G401 (cell line): ENCODE results near the gene AIRE. TPM values are rescaled to one million over a fixed set of nuclear protein-coding genes. Genes with fewer than 3 reads are reported as not detected.

Experiments used
- DNase-seq: peaks from one replicate; pipeline ENCODE4 v3.0.0-alpha.2; 2015; ENCODE audit warnings: low spot score
- in situ Hi-C: cut with HindIII; loops from 2 replicates; pipeline ENCODE4 v1.10.0; 2016; ENCODE audit warnings: low sequenced_read_pairs, mixed read lengths
- total RNA-seq: library from RNA; depleted of rRNA; stranded (reverse); fragments of >200 nt; shearing (Covaris generic); gene quantifications from 2 replicates; pipeline ENCODE4 v1.2.3, GENCODE V29; 2014

Gene AIRE
- total RNA-seq, 1 experiment from 2014 or later, result 1.7 TPM

DNA sequence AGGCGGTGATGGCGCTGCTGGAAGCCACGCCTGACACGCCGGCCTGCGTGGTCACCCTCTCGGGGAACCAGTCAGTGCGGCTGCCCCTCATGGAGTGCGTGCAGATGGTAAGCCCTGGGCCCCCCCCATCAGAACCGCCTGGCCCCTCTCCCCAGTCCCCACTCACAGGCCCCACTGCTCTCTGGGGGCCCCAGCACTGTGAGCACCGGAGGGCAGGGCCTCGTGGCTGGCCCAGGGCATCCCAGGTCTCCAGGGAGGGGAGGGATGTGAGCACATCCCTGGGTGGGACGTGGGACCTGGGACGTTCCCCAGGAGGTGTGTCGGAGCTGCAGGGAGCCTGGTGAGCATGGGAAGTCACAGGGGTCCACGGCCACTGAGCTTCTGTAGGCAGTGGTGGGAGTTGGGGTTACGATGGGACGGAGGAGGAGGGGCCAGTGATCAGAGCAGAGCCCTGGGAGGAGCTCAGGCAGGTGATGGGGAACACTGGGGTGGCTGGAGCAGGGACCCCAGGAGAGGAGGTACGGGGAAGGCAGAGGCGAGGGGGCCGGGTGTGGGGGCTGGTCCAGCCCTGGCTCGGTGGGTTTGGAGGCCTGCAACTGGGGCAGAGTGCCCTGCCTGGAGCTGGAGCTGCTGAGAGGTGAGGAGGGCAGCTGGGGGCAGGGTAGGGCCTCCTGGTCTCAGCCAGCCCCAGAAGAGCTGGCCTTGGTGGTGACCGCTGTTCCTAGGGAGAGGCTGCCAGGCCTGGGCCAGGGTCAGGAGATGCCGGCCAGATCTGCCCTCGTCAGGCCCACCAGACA, 33.0 kb downstream of the AIRE start:
- DNase-seq, result no peak
- in situ Hi-C loops, result no loop called here

DNA sequence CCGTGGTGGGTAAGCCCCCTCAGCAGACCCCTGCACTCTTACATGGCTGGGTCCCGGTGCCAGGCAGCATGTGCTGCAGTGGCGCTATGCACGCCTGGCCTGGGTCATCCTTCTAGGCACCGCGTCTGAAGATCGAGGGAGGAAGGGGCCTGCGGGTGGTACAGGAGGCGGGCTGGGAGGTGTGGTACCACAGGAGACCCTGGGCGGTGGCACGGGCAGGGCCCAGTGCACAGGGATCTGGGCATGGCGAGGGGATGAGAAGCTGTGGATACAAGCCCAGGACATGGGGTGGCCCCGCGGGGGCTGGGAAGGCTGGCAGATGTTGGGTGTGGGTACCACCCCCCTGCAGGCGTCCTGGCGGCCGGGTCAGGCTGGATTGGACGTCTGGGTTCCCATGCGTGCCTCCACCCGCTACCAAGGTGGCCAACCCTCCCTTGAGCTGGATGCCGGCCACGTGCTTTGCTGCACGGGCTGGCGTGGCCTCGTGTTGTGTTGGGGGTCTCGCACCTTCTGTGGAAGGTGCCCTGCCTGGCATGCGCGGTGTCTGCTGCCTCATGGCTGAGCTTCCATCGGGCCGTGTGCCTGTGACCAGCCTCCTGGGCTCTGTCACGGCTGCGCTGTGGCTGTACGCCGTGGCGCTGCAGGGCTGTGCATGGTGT, 33.9 kb downstream of the AIRE start:
- DNase-seq, result no peak
- in situ Hi-C loops, result no loop called here

DNA sequence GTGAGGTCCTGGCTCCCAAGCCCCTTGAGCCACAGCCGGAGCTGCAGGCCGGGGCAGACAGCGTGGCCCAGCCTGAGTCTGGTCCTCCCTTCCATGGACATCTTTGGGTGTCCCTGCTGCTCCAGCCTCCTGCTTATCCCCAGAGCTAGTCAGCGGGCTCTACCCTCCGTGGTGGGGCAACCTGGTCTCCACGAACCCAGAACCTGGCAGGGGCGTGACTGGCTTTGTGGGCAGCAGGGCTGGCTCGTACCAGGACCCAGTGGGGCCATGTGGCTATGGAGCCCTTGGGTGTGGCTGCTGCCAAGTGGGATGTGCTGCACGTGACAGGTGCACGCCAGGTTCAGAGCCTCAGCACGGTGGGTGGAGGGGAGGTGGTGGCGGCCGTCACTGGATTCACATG, 35.2 kb downstream of the AIRE start:
- in situ Hi-C loops, result no loop called here
- no peak for DNase-seq

DNA sequence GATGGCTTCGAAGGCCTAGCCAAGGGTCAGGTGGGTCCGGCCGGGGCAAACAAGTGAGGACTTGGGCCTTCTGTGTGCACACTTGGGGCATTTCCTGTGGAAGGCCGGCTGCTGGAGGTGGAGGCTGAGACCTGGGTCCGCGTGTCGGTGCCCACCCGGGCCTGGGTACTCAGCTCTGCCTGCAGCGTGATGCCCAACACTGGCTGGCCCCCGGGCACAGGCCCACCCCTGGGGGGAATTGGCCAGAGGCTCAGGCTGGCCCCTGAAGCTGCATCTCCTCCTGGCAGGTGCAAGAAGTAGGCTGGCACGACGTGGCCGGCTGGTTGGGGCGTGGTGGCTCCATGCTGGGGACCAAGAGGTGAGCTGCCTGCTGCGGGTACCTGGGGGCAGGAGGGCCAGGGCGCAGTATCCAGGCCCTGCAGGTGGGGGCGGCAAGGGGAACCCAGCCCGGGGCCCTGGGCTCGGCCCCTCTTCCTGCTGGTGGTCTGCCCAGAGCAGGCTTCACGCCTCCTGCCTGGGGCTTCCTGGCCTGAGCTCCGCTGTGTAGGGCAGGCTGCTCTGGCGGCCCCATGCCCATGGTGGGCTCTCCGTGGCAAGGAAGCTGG, 36.3 kb downstream of the AIRE start:
- no peak for DNase-seq
- in situ Hi-C loops, result no loop called here

DNA sequence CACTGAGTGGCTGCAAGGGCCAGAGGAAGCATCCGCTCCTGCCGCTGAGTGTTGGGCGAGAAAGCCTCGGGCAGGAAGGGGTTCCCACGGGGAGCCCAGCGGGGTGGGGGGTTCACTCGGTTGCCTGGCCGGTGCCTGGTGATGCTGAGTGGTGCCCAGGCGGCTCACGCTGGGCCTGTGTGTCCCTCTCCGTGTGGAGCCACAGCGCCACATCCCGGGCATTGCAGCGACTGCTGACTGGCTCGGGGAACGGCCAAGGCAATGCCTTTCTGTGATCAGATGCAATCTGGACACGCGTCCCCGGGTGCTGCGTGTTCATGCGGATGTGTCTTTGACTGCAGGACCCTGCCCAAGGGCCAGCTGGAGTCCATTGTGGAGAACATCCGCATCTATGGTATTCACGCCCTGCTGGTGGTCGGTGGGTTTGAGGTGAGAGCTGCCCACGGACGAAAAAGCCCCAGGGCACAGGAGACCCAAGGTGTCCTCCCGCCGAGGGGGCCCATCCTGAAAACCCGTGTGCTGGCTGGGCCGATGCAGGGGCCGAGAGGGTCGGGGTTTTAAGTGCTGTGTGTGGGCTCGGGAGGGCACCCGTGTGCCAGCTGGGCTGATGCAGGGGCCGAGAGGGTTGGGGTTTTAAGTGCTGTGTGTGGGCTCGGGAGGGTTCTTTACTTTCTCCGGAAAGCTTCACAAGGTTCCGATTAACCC, 37.1 kb downstream of the AIRE start:
- in situ Hi-C loops, result no loop called here

DNA sequence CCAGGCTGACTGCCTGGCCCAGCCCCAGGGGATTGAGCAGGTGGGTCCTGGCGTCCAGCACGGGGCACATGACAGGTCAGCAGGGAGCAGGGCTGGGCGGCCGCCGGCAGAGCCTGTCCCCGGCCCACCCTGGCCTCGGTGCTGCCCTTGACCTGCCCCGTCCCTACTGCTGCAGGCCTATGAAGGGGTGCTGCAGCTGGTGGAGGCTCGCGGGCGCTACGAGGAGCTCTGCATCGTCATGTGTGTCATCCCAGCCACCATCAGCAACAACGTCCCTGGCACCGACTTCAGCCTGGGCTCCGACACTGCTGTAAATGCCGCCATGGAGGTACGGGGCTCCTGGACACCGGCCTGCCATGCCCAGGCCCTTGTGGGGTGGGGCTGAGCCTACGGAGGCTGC, 37.9 kb downstream of the AIRE start:
- DNase-seq, result no peak
- in situ Hi-C loops, result no loop called here

More for the DNA sequence above, 37.1 kb downstream of the AIRE start:
- DNase-seq, result peak; percentile 68

DNA sequence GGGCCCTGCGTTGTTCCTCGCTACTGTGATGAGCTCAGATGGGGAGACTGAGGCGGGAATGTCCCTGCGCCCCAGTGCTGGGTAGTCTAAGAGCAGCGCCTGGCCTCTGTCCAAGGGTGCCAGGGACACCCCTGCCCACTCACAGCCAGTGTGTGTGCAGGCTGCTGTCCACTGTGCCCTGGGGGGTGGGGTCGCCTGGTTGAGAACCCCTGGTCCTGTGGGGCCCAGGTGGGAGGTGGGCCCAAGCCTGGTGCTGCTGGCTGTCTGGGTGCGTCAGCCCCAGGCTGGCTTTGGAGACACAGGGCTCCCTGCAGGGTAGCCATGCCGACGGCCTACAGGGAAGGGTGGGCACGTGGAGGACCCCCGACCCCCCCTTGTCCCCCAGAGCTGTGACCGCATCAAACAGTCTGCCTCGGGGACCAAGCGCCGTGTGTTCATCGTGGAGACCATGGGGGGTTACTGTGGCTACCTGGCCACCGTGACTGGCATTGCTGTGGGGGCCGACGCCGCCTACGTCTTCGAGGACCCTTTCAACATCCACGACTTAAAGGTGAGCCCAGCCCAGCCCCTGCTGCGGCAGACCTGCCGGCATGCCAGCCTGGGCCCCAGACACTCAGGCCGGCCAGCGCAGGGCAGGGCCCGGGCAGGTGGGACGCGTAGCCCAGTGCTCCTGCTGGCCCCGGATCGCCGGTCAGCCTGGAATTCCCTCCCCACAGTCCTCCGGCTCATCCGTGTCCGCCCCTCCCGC, 38.6 kb downstream of the AIRE start:
- in situ Hi-C loops, result no loop called here
- no peak for DNase-seq

DNA sequence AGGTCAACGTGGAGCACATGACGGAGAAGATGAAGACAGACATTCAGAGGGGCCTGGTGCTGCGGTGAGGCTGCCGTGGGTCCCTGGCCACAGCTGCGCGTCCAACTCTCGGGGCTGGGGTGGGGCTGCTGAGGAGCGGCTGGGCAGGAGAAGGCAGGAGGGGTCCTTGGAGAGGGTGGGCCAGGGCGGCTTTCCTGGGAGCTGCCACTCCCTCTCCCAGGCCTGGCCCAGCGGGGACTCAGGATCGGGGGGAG, 39.1 kb downstream of the AIRE start:
- in situ Hi-C loops, result no loop called here
- DNase-seq, result no peak

DNA sequence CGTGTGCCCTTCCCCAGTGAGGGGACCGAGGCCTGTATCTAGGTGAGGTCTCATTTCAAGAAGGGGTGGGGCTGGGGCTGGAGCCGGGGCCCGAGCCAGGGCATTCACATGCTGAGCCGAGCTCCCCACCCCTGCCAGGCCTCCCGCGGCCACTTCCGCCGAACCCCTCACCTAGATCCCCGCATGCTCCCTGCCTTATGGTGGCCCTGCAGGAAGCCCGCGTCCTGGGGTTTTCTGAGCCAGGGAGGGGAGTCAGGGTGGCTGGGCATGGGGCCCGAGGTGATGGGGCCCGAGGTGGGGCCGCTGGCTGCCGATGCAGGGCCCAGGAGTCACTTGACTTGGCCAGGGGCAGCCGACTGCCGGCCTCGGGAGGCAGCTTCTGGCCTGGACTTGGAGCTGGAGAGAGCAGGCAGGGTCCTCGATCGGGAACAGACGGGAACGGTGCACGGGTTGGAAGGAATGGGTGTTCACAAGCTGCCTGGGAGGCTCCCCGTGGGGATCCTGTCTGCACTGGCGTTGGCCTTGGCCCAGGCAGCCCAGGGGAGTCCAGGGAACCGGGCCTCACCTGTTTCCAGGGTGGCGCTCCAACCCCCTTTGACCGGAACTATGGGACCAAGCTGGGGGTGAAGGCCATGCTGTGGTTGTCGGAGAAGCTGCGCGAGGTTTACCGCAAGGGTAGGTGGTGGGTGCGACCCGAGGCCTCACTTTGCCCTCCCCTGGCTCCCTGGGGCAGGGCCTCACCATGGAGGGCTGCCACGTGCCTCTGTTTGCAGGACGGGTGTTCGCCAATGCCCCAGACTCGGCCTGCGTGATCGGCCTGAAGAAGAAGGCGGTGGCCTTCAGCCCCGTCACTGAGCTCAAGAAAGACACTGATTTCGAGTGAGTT, 40.0 kb downstream of the AIRE start:
- no peak for DNase-seq
- in situ Hi-C loops, result no loop called here

DNA sequence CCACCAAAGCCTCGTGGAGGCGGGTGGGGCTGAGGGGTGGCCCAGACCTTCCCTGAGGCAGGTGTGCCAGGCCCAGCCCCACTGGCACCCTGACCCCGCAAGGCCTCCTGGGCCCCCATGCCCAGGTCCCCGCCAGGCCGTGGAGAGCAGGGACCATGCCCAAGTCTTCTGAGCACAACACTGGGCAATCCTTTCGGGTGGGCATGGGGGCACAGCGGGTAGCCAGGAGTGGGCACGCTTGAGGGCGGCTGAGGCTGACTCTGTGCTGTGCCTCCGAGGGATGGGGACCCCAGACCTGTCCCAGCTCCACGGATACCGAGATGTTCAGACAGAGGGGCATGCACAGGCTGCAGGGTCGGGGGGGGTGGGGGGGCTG, 40.6 kb downstream of the AIRE start:
- in situ Hi-C loops, result no loop called here

DNA sequence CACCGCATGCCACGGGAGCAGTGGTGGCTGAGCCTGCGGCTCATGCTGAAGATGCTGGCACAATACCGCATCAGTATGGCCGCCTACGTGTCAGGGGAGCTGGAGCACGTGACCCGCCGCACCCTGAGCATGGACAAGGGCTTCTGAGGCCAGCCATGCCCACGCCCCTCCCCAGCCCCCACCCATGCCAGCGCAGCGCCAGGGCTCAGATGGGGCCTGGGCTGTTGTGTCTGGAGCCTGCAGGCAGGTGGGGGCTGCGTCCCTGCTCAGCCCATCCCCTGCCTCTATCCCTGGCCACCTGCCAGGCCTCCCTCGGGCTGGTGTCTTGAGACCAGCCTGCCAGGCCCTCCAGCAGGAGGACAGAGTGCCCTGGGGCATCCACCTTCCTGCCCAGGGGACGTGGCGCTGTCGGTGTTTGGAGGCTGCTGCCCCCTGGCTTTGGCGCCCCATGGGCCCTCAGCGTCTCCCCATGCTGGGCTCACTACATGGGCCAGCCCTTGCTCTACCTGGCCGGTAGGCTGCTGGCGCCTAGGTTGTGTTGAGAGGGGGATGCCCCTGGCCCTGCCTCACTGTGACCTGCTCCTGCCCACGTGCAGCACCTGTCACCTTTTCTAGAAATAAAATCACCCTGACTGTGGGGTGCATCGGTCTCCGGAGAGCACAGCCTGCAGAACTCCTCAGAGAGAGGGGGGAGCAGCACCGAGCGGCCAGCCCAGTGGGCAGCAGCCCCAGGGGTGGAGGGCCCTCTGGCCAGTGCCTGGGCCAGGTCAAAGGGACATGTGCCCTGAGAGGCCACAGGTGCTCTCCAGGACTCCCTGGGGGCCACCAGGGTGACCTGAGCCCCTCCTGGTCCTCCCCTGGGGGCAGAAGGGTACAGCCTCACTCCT, 41.3 kb downstream of the AIRE start:
- in situ Hi-C loops, result no loop called here
- no peak for DNase-seq

More for the DNA sequence above, 40.6 kb downstream of the AIRE start:
- no peak for DNase-seq

DNA sequence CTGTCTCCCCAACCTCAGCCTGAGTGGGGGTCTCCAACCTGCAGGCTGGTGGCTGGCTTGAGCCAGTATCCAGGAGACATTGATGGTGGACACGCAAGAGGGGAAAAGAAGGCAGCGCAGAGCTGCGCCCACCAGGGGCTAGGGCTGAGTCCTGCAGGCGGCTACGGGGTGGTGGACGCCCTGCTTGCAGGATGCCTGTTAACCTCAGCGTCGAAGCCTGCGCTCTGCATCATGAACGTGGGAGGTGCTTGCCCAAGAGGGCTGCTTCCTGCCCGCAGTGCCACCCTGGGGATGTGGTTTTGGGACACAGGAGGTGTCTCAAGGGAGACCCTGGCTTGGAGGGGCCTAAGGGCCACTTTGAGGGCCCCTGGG, 41.9 kb downstream of the AIRE start:
- no peak for DNase-seq
- in situ Hi-C loops, result no loop called here

DNA sequence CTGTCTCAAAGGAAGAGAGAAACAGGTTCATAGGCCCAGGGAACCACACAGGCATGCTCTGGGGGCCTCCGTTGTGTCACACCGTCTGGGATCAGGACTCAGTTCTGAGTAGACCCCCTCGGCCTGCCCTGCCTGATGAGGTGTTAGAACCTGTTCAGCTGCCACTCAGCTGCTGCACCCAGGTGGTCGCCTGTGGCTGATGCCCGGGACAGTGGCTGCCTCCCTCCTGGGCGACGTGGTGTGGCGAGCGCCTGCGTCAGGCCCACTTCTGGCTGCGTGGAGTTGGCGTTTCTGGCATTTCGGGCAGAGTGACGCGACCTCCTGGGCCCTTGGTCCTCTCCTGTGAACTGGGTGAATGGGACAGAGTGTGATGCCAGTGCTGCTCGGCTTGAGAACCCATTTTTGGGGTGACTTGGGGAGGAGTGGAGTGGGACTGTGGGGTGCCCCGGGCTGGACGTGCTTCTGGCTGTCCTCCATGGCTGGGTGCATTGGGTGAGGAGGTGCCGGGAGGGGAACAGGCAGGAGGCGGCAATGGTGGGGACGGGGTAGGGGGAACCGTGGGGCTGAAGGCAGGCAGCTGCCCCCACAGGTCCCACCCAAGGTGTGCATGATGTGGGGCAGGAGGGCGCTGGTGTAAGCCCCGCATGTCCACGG, 42.7 kb downstream of the AIRE start:
- DNase-seq, result no peak
- in situ Hi-C loops, result no loop called here

DNA sequence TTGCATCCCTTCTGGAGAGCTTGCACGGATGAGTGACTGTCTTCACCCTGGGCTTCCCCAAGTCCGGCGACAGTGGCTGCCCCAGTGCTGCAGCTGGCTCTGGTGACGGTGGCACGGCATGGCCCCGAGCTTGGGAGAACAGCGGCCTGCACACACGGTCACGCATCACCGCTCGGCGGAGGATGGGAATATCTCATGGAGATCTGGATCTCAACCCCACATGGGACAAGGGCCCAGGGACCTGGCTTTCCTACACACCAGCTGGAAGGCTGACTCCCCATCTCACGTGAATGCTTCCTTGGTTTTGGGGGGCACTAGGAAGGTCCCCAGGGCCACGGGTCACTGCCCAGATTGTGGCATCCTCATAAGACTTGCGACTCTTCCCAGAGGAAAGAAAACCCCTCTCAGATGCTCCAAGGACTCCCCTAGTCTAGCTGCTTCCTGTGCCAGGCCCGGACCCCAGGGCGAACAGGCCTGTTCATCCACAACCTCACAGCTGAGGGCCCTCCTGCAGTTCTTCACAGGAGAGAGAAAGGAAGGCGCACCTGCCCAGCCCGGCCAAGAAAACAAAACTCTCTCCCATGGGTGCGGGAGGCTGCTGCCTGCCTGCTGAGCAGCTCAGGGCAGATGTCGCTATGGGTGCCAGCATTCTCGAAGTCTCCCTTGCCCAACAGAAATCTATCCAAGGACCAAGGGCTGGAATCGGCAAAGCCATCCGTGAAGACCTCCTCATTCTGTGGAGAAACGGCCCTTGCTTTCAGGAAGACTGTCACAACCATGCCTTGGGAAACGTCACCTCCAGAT, 43.6 kb downstream of the AIRE start:
- in situ Hi-C loops, result no loop called here
- no peak for DNase-seq

DNA sequence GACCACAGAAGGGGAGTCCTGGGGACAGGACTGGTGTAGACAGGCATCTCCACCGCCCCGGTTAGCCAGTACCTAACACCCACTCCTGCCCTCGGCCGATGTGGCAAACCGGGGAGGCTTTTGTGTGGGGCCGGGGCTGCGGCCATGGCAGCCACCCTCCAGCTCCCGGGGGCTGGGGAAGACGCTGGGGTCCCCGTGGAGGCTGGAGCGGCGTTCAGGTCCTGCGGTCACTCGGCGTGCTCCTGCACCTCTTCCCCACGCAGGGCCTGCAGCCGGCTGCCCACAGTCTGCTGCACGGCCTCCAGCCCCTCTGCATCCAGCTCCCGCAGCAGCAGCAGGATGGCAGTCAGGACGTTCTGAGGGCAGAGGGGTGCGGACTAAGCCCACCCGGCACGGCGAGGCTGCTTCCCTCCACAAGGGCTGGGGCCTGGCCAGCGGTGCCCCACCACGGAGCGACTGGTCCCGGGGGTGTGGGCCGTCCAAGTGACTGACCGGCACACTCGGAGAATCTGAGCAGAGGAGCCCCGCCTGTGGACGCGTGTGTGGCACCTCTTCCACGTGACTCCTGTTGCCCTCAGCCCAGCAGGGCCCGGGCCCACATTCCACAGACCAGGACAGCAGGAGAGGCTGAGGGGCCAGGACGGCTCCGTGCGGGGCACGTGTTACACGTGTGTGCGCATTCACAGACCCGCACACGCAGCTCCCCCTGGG, 44.5 kb downstream of the AIRE start:
- no peak for DNase-seq
- in situ Hi-C loops, result no loop called here

DNA sequence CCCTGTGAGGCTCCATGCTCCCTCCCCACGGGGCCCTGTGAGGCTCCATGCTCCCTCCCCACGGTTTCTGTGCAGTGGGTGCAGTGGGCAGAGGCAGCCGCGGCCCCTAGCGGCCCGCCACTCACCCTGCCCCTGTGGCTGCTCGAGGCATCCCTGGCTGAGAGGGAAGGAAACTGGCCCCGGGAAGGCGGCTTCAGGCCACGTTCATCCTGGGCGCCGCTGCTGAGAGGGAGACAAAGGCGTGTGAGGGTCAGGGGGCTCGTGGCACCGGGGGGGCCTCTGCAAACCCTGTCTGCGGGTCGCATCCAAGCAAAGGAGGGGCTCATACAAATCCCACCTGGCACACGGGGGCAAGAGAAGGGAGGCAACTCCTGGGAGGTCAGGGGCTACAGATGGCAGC, 45.0 kb downstream of the AIRE start:
- DNase-seq, result no peak
- in situ Hi-C loops, result no loop called here
